Thoracic aorta (tissue), 2 donors: ENCODE results near the gene IL19. TPM values are rescaled to one million over a fixed set of nuclear protein-coding genes. Genes with fewer than 3 reads are reported as not detected.
A peak's percentile ranks its signal among the peaks of the same experiment; 100 is the strongest.

ENCODE experiments used
- ATAC-seq: fragments of 150-250 bp; one replicate; pipeline ENCODE4 v1.8.0; 2017; ENCODE audit warnings: low read depth; ENCODE audit not compliant: insufficient number of reproducible peaks, low FRiP score
- DNase-seq: peaks from one replicate; pipeline ENCODE4 v3.0.0-alpha.2; 2020; ENCODE audit warnings: low spot score
- H3K27ac ChIP-seq, 2 donors: fragments of 200-600 bp; sonication (generic); 1 replicate in 1 of 2; 2 replicates in 1 of 2; pipeline ENCODE4 v1.5.1; 2016; ENCODE audit warnings: mild to moderate bottlenecking in 2 of 2, moderate library complexity in 2 of 2
- H3K27me3 ChIP-seq: fragments of 200-600 bp; sonication (generic); replicated peaks from 2 replicates; pipeline ENCODE4 v1.6.0; 2016; ENCODE audit warnings: mild to moderate bottlenecking; ENCODE audit not compliant: insufficient read depth
- H3K36me3 ChIP-seq: fragments of 200-600 bp; sonication (generic); one replicate; pipeline ENCODE4 v1.5.1; 2016
- H3K4me1 ChIP-seq, 2 donors: fragments of 200-600 bp; sonication (generic); 1 replicate in 1 of 2; 2 replicates in 1 of 2; pipeline versions ENCODE4 v1.5.1 to v1.6.0; 2016; ENCODE audit warnings: low read depth in 2 of 2, mild to moderate bottlenecking in 1 of 2; ENCODE audit not compliant: control insufficient read depth in 1 of 2
- H3K4me3 ChIP-seq: fragments of 200-600 bp; sonication (generic); 2 replicates; pipeline ENCODE4 v1.5.1; 2016; ENCODE audit warnings: mild to moderate bottlenecking
- H3K9me3 ChIP-seq: fragments of 200-600 bp; sonication (generic); 2 replicates; pipeline ENCODE4 v1.5.1; 2016
- CTCF ChIP-seq: fragments of 200-600 bp; sonication (generic); IDR thresholded peaks from one replicate; pipeline ENCODE4 v1.5.1; 2019; ENCODE audit warnings: antibody characterized with exemption
- total RNA-seq, 2 donors: library from RNA; depleted of rRNA; stranded (reverse); fragments of >200 nt; gene quantifications; one replicate each; pipeline versions ENCODE4 v1.1.0 to v1.2.3, GENCODE V29; 2016

The IL19 gene
- total RNA-seq, 2 donors from 2014 or later, result not detected

- ATAC-seq (no peak), DNase-seq (no peak)
- TF ChIP-seq CTCF, result no peak
- Histone ChIP-seq H3K27me3 (no peaks in the 10 kb centered on the region), H3K9me3 (no peaks in the 10 kb centered on the region), H3K36me3 (peaks cover 51% of the 10 kb centered on the region), H3K27ac (no peak overlapping the region), H3K4me1 (peaks cover 4 to 11% of the 10 kb centered on the region in 2 donors), H3K4me3 (no peak overlapping the region)
These were observed 38.1 kb upstream of the IL19 start for GRCh38 chr1:206732508-206732907.

- no peak for TF ChIP-seq CTCF
- H3K4me1 ChIP-seq, result peaks cover 4 to 6% of the 10 kb centered on the region in 2 donors
- H3K27me3 ChIP-seq, result no peaks in the 10 kb centered on the region
- H3K4me3 ChIP-seq, result no peak overlapping the region
- DNase-seq (no peak), ATAC-seq (no peak)
- H3K27ac ChIP-seq, result no peak overlapping the region
- no peaks in the 10 kb centered on the region for H3K9me3 ChIP-seq
- H3K36me3 ChIP-seq, result peaks cover 51% of the 10 kb centered on the region
These were observed 37.6 kb upstream of the IL19 start for GRCh38 chr1:206732992-206733391.

- Histone ChIP-seq H3K36me3 (peaks cover 47% of the 10 kb centered on the region), H3K4me1 (peaks cover 0 to 4% of the 10 kb centered on the region in 2 donors), H3K4me3 (no peak overlapping the region), H3K27ac (no peak overlapping the region), H3K9me3 (no peaks in the 10 kb centered on the region), H3K27me3 (no peaks in the 10 kb centered on the region)
- DNase-seq, result no peak
- ATAC-seq, result no peak
- peak; percentile 69 for TF ChIP-seq CTCF
These were observed 36.0 kb upstream of the IL19 start for GRCh38 chr1:206734499-206735142.

- DNase-seq (no peak), ATAC-seq (no peak)
- Histone ChIP-seq H3K27ac (no peak overlapping the region), H3K27me3 (no peaks in the 10 kb centered on the region), H3K36me3 (peaks cover 38% of the 10 kb centered on the region), H3K4me3 (no peak overlapping the region), H3K9me3 (no peaks in the 10 kb centered on the region), H3K4me1 (peaks cover 0 to 4% of the 10 kb centered on the region in 2 donors)
- TF ChIP-seq CTCF, result no peak
These were observed 35.0 kb upstream of the IL19 start for GRCh38 chr1:206735553-206736031.

- Histone ChIP-seq H3K27ac (no peak overlapping the region), H3K36me3 (peaks cover 22% of the 10 kb centered on the region), H3K27me3 (no peaks in the 10 kb centered on the region), H3K4me3 (no peak overlapping the region), H3K4me1 (peaks cover 0 to 4% of the 10 kb centered on the region in 2 donors), H3K9me3 (no peaks in the 10 kb centered on the region)
- ATAC-seq, result no peak
- no peak for TF ChIP-seq CTCF
- no peak for DNase-seq
These were observed 33.5 kb upstream of the IL19 start for GRCh38 chr1:206736878-206737728.
